PC-3 (cell line): ENCODE data around the gene CASD1.

Experiments
- CTCF ChIP-seq: fragments of 300-600 bp; sonication (generic); conservative IDR thresholded peaks from 2 replicates; pipeline ENCODE4 v1.5.1; 2017; ENCODE audit warnings: antibody characterized with exemption, low read depth, mild to moderate bottlenecking, low read length
- EZH2 ChIP-seq: fragments of 300-600 bp; sonication (generic); IDR thresholded peaks from one replicate; pipeline ENCODE4 v1.6.1; 2017; ENCODE audit warnings: antibody characterized with exemption, mild to moderate bottlenecking, low read length; ENCODE audit not compliant: unreplicated experiment

- TF ChIP-seq EZH2 (no peak), CTCF (no peak)
These were observed 67.7 kb downstream of the CASD1 start for GRCh38 chr7:94577357-94577756.
